ENCODE measurements around the gene TENM4. TPM values are rescaled to one million over a fixed set of nuclear protein-coding genes. Genes with fewer than 3 reads are reported as not detected.

The TENM4 gene
- total and polyA plus RNA-seq, 2 of the 8 experiments (the other 6 are each of a cell fraction or from before 2014, with no cell fraction given) = 3.5 to 7.2 TPM

- 85% methylated on average over 10 of the region's 10 CpGs; no CpG with 5 or more reads in 1 of the 2 experiments for WGBS, 2 experiments (ENCODE audit: extremely low coverage in 1 of 2, insufficient coverage in 1 of 2, insufficient read length in 1 of 2, insufficient replicate concordance in 2 of 2, low coverage in 1 of 2, low lambda C conversion rate in 2 of 2, missing lambda C conversion rate in 1 of 2)
- Histone ChIP-seq H3K4ac (replicated peaks; ENCODE audit: insufficient read length, low read depth, low read length) (no peak overlapping the region), H3K36me3 (ENCODE audit: control insufficient read depth in 2 of 4, insufficient read depth in 4 of 4, low read length in 3 of 4) (no peaks in the 10 kb centered on the region), H3K9me3 (ENCODE audit: insufficient read depth in 2 of 2, low read depth in 1 of 2, low read length in 1 of 2) (no peaks in the 10 kb centered on the region), H4K91ac (replicated peaks; ENCODE audit: insufficient read length, low read length) (no peak overlapping the region), H4K5ac (ENCODE audit: insufficient read length, low read depth, low read length) (no peak overlapping the region), H2BK5ac (ENCODE audit: low read depth, low read length) (no peak overlapping the region), H3K14ac (ENCODE audit: insufficient read length) (no peak overlapping the region), H3K23me2 (ENCODE audit: low read depth, low read length) (no peaks in the 10 kb centered on the region), H2BK20ac (ENCODE audit: low read length) (no peak overlapping the region), H3K23ac (ENCODE audit: insufficient read length) (no peak overlapping the region), H3K4me2 (ENCODE audit: insufficient read depth in 1 of 2, low read depth in 2 of 2, low read length in 2 of 2) (no peak overlapping the region), H3K79me2 (ENCODE audit: control insufficient read depth in 1 of 2, insufficient read depth in 2 of 2, low read length in 2 of 2) (no peaks in the 10 kb centered on the region), H2BK120ac (replicated peaks; ENCODE audit: low read depth, low read length) (no peak overlapping the region), H2AFZ (ENCODE audit: low read length) (no peak overlapping the region), H3K27me3 (replicated peaks in 1 of 4; ENCODE audit: control insufficient read depth in 3 of 4, extremely low read depth in 1 of 4, insufficient read depth in 3 of 4, low read length in 3 of 4) (no peaks in the 10 kb centered on the region), H2AK5ac (ENCODE audit: low read depth, low read length) (no peak overlapping the region), H3K18ac (ENCODE audit: extremely low read depth, low read length) (no peak overlapping the region), H3K9ac (replicated peaks in 1 of 4; ENCODE audit: extremely low read depth in 1 of 4, low read depth in 3 of 4, low read length in 3 of 4) (no peak overlapping the region), H4K20me1 (replicated peaks in 1 of 2; ENCODE audit: control insufficient read depth in 1 of 2, insufficient read depth in 2 of 2, low read length in 2 of 2) (no peaks in the 10 kb centered on the region), H3K27ac (ENCODE audit: low read depth, low read length) (no peak overlapping the region), H3K4me1 (replicated peaks in 1 of 4; ENCODE audit: control insufficient read depth in 3 of 4, insufficient read depth in 4 of 4, low read length in 3 of 4) (peaks cover 0 to 11% (median 7%) of the 10 kb centered on the region in 4 experiments; a peak in 5 of 7 replicates), H4K8ac (ENCODE audit: extremely low read depth, insufficient read depth, low read length) (no peak overlapping the region), H3K56ac (replicated peaks; ENCODE audit: insufficient read length, low read depth, low read length) (no peak overlapping the region), H2BK15ac (ENCODE audit: low read length) (no peak overlapping the region), H3K4me3 (ENCODE audit: extremely low read depth in 1 of 4, insufficient read depth in 2 of 4, low read depth in 3 of 4, low read length in 4 of 4) (no peak overlapping the region), H2BK12ac (ENCODE audit: low read depth, low read length) (no peak overlapping the region), H3K79me1 (ENCODE audit: low read depth, low read length) (no peaks in the 10 kb centered on the region)
- ChIA-PET CTCF (ENCODE audit: partially characterized antibody) (interaction anchor here (0.6 to 1.4 kb wide), 4 partner anchors 14 to 272 kb away, joined by 3 to 5 read pairs (median 3); no protein-coding TSS in a partner anchor), POLR2A (ENCODE audit: partially characterized antibody) (no interaction called here)
- FAIRE-seq = no peak
- no peak for DNase-seq (ENCODE audit: low read depth in 1 of 2, low spot score in 2 of 2)
- TF ChIP-seq KDM4A (IDR thresholded peaks at IDR 0.05; ENCODE audit: low read depth, low read length, severe bottlenecking) (no peak), HDAC2 (IDR thresholded peaks at IDR 0.05; ENCODE audit: borderline replicate concordance in 1 of 2, low read depth in 2 of 2, low read length in 2 of 2) (no peak), EZH2 (IDR thresholded peaks at IDR 0.05; ENCODE audit: low read depth, low read length, severe bottlenecking) (no peak), BACH1 (IDR thresholded peaks at IDR 0.05; ENCODE audit: low read length) (no peak), SP2 (IDR thresholded peaks at IDR 0.05; ENCODE audit: low read length) (no peak), USF2 (IDR thresholded peaks at IDR 0.05; ENCODE audit: low read length) (no peak), YY1 (IDR thresholded peaks at IDR 0.05; ENCODE audit: low read depth, low read length) (no peak), BCL11A (IDR thresholded peaks at IDR 0.05; ENCODE audit: low read depth in 2 of 2, low read length in 2 of 2) (no peak), SP4 (IDR thresholded peaks at IDR 0.05; ENCODE audit: low read length) (no peak), CEBPB (IDR thresholded peaks at IDR 0.05; ENCODE audit: low read depth, low read length) (no peak), SIRT6 (IDR thresholded peaks at IDR 0.05; ENCODE audit: low read length) (no peak), RXRA (IDR thresholded peaks at IDR 0.05; ENCODE audit: insufficient read depth, low read depth, low read length) (no peak), POU5F1 (IDR thresholded peaks at IDR 0.05; ENCODE audit: low read depth, low read length) (no peak), GTF2F1 (IDR thresholded peaks at IDR 0.05; ENCODE audit: borderline replicate concordance, low read depth, low read length) (no peak), KDM5A (IDR thresholded peaks at IDR 0.05; ENCODE audit: low read length) (no peak)
These were observed 115.0 kb downstream of the TENM4 start for GRCh38 chr11:79325851-79326250.
